GM19025 (cell line): ENCODE results near the gene ARHGAP8.

Source experiments
- ATAC-seq: cut with Tn5 transposase; IDR thresholded peaks from one replicate; pipeline ENCODE4 v1.9.1; 2021; ENCODE audit warnings: mild to moderate bottlenecking, low read depth, moderate library complexity; ENCODE audit not compliant: unreplicated experiment

The ARHGAP8 gene

DNA sequence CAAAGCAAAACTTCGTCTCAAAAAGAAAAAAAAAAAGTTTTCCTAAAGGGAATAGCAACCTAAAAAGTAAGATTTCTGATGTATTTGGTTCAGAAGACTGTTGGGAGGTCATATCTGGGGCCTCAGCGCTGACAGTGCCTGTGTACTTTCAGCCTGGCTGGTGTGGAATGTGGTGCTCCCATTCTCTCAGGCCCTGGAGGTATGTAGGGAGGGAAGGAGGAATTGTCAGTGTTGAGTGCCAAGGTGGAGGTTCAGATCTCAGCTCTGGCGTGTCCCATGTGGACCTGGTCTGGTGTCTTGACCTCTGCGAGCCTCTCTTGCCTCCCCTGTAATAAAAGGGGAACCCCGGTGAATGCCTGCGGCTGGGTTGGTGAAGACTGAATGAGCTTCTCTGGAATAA lies 28.0 kb upstream of the ARHGAP8 start:
- ATAC-seq: no peak

DNA sequence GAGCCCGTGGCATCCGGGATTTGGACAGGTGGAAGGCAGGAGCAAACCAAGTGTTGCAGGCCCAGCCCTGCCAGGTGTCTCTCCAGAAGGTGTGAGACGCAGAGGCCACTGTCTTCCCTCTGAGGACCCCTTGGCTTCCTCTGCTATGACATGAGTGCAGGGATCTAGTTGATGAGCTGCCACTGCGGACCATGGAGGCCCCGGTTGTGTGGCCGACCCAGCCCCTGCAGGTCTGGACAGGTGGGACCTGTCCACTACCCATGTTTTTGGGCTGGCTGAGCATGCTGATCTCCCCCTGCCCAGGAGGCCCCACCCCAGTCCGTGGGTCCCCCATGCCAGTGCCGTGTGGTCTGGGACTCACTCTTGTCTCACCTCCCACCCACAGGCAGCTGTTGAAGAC lies 27.5 kb upstream of the ARHGAP8 start:
- no peak for ATAC-seq

GRCh38 chr22:44726439-44726838 lies 25.9 kb upstream of the ARHGAP8 start:
- ATAC-seq: no peak

DNA sequence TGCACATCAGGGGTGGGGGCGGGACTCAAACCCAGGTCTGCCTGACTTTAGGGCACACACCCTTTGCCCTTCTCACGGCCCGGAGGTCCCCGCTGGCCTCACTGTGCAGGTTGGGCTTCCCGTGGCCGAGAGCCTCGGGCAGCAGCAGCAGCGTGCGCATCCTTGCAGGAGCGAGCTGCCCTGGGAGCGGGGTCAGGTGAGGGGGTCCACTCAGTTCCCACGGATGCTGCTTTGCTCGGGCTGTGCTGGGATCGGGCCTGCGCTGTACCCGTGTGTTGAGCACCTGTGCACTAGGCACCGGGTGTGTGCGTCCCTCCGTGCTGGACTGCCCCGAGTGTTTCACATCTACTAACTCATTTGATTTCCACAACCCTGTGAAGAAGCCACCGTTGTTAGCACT lies 25.2 kb upstream of the ARHGAP8 start:
- no peak for ATAC-seq

GRCh38 chr22:44727709-44728108 lies 24.7 kb upstream of the ARHGAP8 start:
- ATAC-seq: no peak

DNA sequence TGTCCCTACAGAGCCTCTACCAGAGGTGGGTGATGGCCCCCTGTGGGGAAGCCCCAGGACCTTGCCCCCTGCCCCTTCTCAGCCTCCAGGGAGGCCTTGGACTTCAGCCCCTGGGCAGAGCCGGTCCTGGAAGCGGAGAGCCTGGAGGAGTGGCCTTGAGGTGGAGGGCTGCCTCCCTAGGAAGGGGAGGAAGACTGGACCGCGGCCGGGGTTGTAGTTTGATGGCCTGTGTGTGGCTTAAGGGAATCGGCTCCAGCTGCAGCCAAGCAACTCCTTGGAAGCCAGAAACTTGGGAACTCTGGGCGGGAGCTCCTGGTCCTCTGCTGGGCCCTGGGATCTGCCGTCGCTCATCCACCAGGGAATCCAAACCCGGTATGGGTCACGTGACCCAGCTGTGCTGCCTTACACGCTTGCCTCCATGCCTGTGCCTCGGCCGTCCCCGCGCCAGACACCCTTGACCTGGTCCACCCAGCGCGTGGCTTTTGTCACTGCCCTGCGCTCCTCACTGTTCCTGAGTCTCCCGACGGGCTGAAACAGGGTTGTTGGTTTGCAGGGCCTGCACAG lies 23.5 kb upstream of the ARHGAP8 start:
- no peak for ATAC-seq

DNA sequence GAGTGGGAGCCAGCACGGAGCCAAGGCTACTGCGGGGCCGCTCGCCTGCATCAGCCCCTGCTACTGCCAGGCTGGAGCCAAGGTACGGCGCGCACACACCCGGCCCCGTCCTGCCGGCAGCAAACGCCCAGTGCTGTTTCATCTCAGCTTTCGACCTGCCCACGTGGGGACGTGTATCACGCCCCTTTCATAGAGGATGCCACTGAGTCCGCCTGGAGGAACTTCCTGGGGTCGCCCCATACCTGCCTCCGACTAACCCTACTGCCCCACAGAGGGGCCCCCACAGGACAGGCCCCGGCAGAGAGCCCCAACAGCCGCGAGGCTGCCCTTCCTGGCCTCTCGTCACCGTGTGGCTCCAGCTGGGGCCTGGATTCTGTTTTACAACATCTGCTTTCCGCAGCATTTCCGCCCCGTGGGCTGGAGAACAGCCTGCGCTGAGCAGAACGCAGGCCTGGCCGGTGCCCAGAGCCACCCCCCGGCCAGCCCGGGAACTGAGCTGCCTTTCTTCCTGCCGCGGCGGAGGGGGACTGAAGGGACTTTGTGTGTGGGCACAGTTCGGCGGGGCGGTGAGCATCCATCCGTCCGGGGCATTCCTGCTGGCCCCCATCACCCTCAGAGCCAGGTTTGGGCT lies 22.9 kb upstream of the ARHGAP8 start:
- no peak for ATAC-seq

DNA sequence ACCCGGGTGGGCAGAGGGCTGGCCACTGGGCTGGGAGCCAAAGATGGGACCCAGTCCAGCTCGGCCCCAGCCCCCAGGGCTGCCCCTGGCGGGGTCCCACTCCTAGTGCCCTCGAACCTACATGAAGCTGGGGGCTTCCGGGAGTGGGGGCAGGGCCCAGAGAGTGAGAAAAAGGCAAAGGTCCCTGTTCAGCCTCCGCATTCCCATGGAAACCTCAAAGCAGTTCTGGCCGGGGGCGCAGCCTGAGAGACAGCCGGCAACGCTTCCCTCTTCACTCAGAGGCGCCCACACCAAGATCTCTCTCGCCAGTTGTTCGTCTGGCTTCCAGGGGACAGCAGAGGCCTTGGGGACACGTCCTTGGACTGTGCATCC lies 22.4 kb upstream of the ARHGAP8 start:
- ATAC-seq: no peak

- no peak for ATAC-seq
Measured at GRCh38 chr22:44730490-44731356, 21.7 kb upstream of the ARHGAP8 start.

- no peak for ATAC-seq
Measured at GRCh38 chr22:44731357-44731970, 20.9 kb upstream of the ARHGAP8 start.

DNA sequence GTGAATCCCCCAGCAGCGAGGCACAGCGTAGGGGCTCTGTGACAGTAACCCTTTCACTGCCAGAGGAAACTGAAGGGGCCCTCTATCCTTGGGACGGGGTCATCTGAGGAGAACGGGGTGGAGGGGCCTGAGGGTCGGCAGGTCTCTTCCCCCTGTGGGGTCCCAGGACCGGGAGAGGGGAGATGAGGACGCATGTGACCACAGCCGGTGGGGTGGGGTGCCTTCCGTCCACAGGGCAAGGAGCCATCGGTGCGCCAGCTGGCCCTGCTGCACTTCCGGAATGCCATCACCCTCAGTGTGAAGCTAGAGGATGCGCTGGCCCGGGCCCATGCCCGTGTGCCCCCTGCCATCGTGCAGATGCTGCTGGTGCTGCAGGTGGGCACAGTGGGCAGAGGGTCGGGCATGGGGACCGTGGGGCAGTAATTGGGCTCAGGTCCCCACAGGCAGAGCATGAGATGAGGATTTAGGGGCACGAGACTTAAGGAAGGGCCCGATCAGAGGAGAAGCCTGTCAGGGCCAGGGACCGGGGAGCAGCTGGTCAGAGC lies 20.3 kb upstream of the ARHGAP8 start:
- ATAC-seq: no peak

- no peak for ATAC-seq
Measured at GRCh38 chr22:44732661-44733060, 19.7 kb upstream of the ARHGAP8 start.

- no peak for ATAC-seq
Measured at GRCh38 chr22:44733426-44734106, 18.8 kb upstream of the ARHGAP8 start.

DNA sequence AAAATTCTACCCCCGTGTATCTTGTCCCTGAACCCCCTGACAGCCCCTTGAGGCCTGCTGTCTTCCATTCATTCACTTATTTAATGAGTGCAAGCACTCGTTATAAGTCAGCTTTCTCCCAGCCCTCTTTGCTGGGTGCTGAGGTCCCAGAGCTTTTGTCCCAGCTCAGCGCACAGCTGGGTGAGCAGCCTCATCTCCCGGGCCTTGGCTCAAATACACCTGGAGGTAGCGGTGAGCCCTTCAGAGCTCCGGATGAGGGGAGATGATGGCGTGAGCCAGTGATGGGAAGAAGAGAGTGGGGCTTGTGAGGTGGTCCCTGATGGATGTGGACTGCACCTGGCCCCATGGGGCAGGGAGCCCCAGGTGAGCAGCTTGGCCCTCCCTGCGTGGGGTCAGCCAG lies 18.1 kb upstream of the ARHGAP8 start:
- ATAC-seq: no peak

- ATAC-seq: no peak
Measured at GRCh38 chr22:44734801-44735517, 17.4 kb upstream of the ARHGAP8 start.

DNA sequence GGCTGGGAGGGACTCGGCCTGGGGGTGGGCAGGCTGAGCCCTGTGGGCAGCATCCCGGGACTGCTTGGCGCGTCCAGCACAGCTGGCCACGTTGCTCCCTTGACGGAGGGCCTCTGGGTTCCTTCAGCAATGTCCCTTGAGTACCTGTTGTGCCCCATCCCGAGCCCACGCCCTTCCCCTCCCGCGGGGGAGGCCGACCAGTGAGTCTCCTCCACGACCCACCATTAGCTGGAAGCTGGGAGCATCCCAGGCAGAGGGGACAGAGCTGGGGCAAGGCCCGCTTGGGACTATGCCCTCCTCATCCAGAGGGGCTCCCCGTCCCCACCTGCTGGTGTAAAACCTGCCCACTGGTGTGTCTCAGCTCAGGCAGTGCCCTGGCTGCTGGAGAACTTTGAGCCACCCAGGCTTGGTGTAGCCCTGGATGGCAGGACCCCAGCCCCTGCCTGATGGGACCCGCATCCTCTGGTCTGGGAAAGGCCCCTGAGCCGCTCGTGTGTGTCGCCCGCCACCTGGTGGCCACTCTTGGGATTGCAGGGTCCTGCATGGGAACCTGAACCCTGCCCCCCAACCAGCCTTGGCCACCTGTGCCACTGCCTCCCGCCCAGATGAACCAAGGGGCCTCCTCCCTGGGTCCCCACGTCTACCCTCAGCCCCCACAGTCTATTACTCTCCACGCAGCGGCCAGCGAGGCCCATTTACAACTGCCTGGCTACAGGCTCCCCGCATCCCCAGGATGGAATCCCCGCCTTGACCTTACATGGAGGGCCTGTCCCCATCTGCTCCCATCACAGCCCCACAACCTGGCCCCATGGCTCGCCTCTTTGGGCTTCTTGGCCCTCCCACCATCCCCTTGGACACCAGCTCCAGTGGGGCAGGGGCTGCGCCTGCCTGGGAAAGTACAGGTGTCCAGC lies 16.6 kb upstream of the ARHGAP8 start:
- no peak for ATAC-seq

DNA sequence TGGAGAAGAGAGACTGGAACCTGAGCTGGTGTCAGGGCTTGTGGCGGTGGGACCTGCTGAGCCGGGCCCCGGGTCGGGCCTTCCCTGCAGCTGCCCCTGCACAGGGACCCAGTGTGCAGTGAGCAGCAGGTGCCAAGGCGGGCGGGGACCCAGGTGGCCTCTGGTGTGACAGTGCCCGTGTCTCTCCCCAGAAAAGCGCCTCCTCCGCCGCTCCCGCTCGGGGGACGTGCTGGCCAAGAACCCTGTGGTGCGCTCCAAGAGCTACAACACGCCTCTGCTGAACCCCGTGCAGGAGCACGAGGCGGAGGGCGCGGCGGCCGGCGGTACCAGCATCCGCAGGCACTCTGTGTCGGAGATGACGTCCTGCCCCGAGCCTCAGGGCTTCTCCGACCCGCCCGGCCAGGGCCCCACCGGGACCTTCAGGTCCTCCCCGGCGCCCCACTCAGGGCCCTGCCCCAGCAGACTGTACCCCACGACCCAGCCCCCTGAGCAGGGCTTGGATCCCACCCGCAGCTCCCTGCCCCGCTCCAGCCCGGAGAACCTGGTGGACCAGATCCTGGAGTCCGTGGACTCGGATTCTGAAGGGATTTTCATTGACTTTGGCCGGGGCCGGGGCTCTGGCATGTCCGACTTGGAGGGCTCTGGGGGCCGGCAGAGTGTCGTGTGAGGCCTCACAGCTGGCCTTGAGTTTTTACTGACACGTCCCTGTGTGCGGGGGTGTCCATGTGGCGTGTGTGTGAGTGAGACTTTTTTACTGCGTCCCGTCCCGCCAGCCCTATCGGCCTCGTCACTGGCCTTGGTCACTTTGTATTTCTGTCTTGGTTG lies 15.6 kb upstream of the ARHGAP8 start:
- no peak for ATAC-seq
